Measurements from ENCODE around the gene PAPSS2.

PAPSS2 gene

GRCh38 chr10:87675396-87676376 is 16.0 kb downstream of the PAPSS2 start:
- in situ Hi-C loops (cut with HindIII; ENCODE audit: low sequenced_read_pairs): no loop called here
- no peak overlapping the region for H3K4me3 ChIP-seq (ENCODE audit: low read depth, low read length)
- TF ChIP-seq CTCF (IDR thresholded peaks at IDR 0.05; ENCODE audit: low read depth, low read length, missing control alignments): no peak
- no peak for DNase-seq (ENCODE audit: low read depth)

GRCh38 chr10:87677595-87677994 is 17.9 kb downstream of the PAPSS2 start:
- no peak for TF ChIP-seq CTCF (IDR thresholded peaks at IDR 0.05; ENCODE audit: low read depth, low read length, missing control alignments)
- in situ Hi-C loops (cut with HindIII; ENCODE audit: low sequenced_read_pairs): no loop called here
- H3K4me3 ChIP-seq (ENCODE audit: low read depth, low read length): no peak overlapping the region
- DNase-seq (ENCODE audit: low read depth): no peak

GRCh38 chr10:87678302-87678701 is 18.6 kb downstream of the PAPSS2 start:
- DNase-seq (ENCODE audit: low read depth): no peak
- no peak for TF ChIP-seq CTCF (IDR thresholded peaks at IDR 0.05; ENCODE audit: low read depth, low read length, missing control alignments)
- in situ Hi-C loops (cut with HindIII; ENCODE audit: low sequenced_read_pairs): no loop called here
- no peak overlapping the region for H3K4me3 ChIP-seq (ENCODE audit: low read depth, low read length)

GRCh38 chr10:87683356-87683755 is 23.7 kb downstream of the PAPSS2 start:
- H3K4me3 ChIP-seq (ENCODE audit: low read depth, low read length): no peak overlapping the region
- DNase-seq (ENCODE audit: low read depth): no peak
- no peak for TF ChIP-seq CTCF (IDR thresholded peaks at IDR 0.05; ENCODE audit: low read depth, low read length, missing control alignments)
- in situ Hi-C loops (cut with HindIII; ENCODE audit: low sequenced_read_pairs): no loop called here

GRCh38 chr10:87684001-87684638 is 24.4 kb downstream of the PAPSS2 start:
- in situ Hi-C loops (cut with HindIII; ENCODE audit: low sequenced_read_pairs): no loop called here

More at GRCh38 chr10:87684001-87684638, 24.4 kb downstream of the PAPSS2 start:
- H3K4me3 ChIP-seq (ENCODE audit: low read depth, low read length): no peak overlapping the region
- no peak for DNase-seq (ENCODE audit: low read depth)
- no peak for TF ChIP-seq CTCF (IDR thresholded peaks at IDR 0.05; ENCODE audit: low read depth, low read length, missing control alignments)
